DMS79 treated with DMSO at 0.1 percent for 48 hours (cell line): ENCODE results near the gene LINC00305.

Experiments
- DNase-seq: peaks from one replicate; lab custom pipeline; 2025; lab: John Stamatoyannopoulos, UW

LINC00305 gene

GRCh38 chr18:64148988-64149387, at the start of gene LINC00305:
Gene LINC00305 (minus strand): TSS chr18:64149088.
- DNase-seq = no peak

- no peak for DNase-seq
These were observed 42.2 kb upstream of the LINC00305 start for GRCh38 chr18:64191069-64191468.

- DNase-seq = no peak
These were observed 37.1 kb upstream of the LINC00305 start for GRCh38 chr18:64185987-64186386.

- DNase-seq = no peak
These were observed 34.8 kb upstream of the LINC00305 start for GRCh38 chr18:64183665-64184064.

- no peak for DNase-seq
These were observed 31.7 kb upstream of the LINC00305 start for GRCh38 chr18:64180617-64181016.

- no peak for DNase-seq
These were observed 31.3 kb upstream of the LINC00305 start for GRCh38 chr18:64180171-64180570.

- no peak for DNase-seq
These were observed 30.7 kb upstream of the LINC00305 start for GRCh38 chr18:64179556-64180080.

GRCh38 chr18:64178860-64179259, 30.0 kb upstream of the LINC00305 start:
- no peak for DNase-seq

GRCh38 chr18:64175432-64175831, 26.5 kb upstream of the LINC00305 start:
- DNase-seq = no peak

GRCh38 chr18:64171576-64171975, 22.7 kb upstream of the LINC00305 start:
- no peak for DNase-seq

GRCh38 chr18:64167408-64167925, 18.6 kb upstream of the LINC00305 start:
- no peak for DNase-seq

GRCh38 chr18:64165906-64166305, 17.0 kb upstream of the LINC00305 start:
- DNase-seq = no peak

GRCh38 chr18:64164883-64165282, 16.0 kb upstream of the LINC00305 start:
- DNase-seq = no peak

GRCh38 chr18:64149916-64150438, 1.1 kb upstream of the LINC00305 start:
- peak; percentile 6 for DNase-seq

- DNase-seq = no peak
These were observed 6.0 kb downstream of the LINC00305 start for GRCh38 chr18:64142904-64143303.

- no peak for DNase-seq
These were observed 11.0 kb downstream of the LINC00305 start for GRCh38 chr18:64137914-64138313.

GRCh38 chr18:64134044-64134747, 14.7 kb downstream of the LINC00305 start:
- no peak for DNase-seq

GRCh38 chr18:64132871-64133270, 16.0 kb downstream of the LINC00305 start:
- no peak for DNase-seq

GRCh38 chr18:64131314-64131713, 17.6 kb downstream of the LINC00305 start:
- no peak for DNase-seq

- DNase-seq = no peak
These were observed 21.7 kb downstream of the LINC00305 start for GRCh38 chr18:64127172-64127571.

GRCh38 chr18:64119916-64120315, 29.0 kb downstream of the LINC00305 start:
- no peak for DNase-seq

- no peak for DNase-seq
These were observed 30.5 kb downstream of the LINC00305 start for GRCh38 chr18:64118406-64118805.

- DNase-seq = no peak
These were observed 32.2 kb downstream of the LINC00305 start for GRCh38 chr18:64116571-64117175.
